NCI-H510A (cell line): ENCODE data around the gene PEX11B.

Experiments
- DNase-seq: peaks from one replicate; lab custom pipeline; 2025; lab: John Stamatoyannopoulos, UW

The PEX11B gene

DNA sequence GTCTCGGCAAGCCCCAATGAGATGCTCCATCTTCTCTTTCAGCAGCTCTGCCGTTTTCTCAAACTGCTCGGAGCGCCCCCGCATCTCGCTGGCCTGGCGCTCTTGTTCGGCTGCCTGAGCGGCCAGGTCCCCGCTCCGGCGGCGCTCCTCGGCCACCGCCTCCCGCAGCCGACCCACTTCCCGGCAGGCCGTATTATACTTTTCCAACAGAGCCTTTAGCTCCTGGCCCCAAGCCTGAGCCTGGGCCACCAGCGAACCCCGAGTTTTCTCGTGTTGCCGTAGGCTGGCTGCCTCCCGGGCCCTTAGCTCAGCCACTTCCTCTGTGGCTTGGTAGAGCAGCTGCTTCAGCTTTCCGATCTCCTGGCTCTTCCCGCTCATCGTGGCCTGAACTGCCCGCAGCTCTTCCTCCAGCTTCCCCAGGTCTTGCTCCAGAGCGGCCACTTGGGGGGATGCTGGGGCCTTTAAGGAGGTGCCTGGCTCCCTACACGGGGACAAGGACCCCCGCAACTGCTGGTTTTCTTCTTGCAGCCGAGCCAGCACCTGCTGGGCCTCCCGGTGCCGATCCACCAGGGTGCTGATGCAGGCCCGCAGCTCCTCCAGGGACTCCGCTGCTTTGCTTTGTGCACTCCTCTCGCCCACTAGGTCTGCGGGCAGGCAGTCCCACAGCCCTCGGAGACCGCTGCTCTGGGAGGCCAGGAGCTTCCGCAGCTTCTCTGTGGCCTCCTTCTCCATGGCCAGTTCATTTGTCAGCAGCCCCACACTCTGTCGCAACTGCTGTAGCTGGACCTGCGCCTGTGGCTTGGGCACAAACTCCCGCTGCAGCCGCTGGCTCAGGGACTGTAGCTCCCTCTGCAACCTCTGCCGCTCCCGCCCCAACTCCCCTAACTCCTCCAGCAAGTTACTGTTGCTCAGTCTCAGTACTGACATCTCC is 46.3 kb downstream of the PEX11B start:
- DNase-seq = no peak

DNA sequence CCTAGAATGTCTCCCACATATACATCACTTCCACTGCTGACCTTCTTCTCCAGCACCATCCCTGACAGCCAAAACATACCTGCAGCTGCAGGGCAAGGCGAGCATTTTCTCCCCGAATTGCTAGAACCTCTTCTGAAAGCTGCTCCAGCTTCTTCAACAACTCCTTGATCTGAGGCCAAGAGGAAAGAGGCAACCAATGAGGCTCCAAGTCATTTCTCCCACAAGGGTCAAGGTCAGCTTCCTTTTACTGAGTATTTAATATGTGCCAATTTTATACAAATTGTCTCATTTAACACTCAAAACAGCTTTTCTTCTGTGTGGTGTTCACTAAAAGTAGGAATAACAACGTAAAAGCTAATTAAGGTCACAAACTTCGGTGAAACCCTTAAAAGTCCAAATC is 50.3 kb downstream of the PEX11B start:
- no peak for DNase-seq

- DNase-seq = no peak
Measured at GRCh38 chr1:145863282-145864018, 55.1 kb downstream of the PEX11B start.
